Measurements from ENCODE around the gene FAM200A.
"Not testable (repeated sequence)": the region's sequence is repeated elsewhere in the genome, so short reads cannot be mapped to it uniquely, and the experiment has no call there.

The FAM200A gene

GRCh38 chr7:99504603-99505323, 47.2 kb downstream of the FAM200A start, which contains the start of gene ZKSCAN5:
ZKSCAN5 (plus strand) TSS chr7:99504662; CDS start chr7:99506045, 1,383 bp downstream.
- Mint-ChIP-seq H3K27ac (peak within 1 kb of the TSS; percentile 95), H3K36me3 (ENCODE audit: insufficient read depth) (peaks cover 23% of the 10 kb centered on the region), H3K4me3 (peak within 1 kb of the TSS; percentile 87 to 98), H3K27me3 (no peaks in the 10 kb centered on the region), H3K9me3 (no peaks in the 10 kb centered on the region), H3K4me1 (ENCODE audit: low read depth in 2 of 2) (peaks cover 13 to 15% of the 10 kb centered on the region in 2 donors)
- peak; percentile 81 for ATAC-seq (replicated peaks)
- DNase-seq = peak; percentile 94 to 97 (median 94)

GRCh38 chr7:99504281-99504602, 47.7 kb downstream of the FAM200A start:
- ATAC-seq (replicated peaks) (no peak), DNase-seq (no peak)
- Mint-ChIP-seq H3K36me3 (ENCODE audit: insufficient read depth) (peaks cover 26% of the 10 kb centered on the region), H3K4me1 (ENCODE audit: low read depth in 2 of 2) (peaks cover 13 to 15% of the 10 kb centered on the region in 2 donors), H3K4me3 (peak overlapping the region; percentile 87 to 98), H3K27ac (peak overlapping the region; percentile 95), H3K9me3 (no peaks in the 10 kb centered on the region), H3K27me3 (no peaks in the 10 kb centered on the region)

DNA sequence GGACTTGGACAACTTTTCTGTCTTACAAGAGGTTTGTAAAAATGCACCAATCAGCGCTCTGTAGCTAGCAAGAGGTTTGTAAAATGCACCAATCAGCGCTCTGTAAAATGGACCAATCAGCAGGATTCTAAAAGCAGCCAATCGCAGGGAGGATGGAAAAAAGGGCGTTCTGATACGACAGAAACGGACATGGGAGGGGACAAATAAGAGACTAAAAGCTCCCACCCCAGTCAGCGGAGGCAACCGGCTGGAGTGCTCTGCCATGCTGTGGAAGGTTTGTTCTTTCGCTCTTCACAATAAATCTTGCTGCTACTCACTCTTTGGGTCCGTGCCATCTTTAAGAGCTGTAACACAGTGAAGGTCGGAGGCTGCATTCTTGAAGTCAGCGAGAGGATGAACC, 50.7 kb downstream of the FAM200A start:
- H3K27me3 Mint-ChIP-seq; H3K9me3 Mint-ChIP-seq; H3K27ac Mint-ChIP-seq; DNase-seq; ATAC-seq (replicated peaks): not testable (repeated sequence)
- Mint-ChIP-seq H3K4me1 (ENCODE audit: low read depth in 2 of 2) (peaks cover 18 to 23% of the 10 kb centered on the region in 2 donors), H3K4me3 (peak overlapping the region; percentile 93), H3K36me3 (ENCODE audit: insufficient read depth) (peaks cover 46% of the 10 kb centered on the region)

DNA sequence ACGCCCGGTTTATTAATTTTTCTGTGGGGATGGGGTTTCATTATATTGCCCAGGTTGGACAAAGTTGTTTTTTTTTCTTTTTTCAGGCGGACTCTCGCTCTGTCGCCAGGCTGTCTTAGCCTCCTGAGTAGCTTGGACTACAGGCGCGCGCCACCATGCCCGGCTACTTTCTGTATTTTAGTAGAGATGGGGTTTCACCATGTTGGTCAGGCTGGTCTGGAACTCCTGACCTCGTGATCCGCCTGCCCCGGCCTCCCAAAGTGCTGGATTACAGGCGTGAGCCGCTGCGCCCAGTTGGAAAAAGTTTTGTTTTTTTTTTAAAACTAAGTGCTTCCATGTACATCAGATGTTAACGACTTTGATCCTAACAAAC, 51.3 kb downstream of the FAM200A start:
- no peak for DNase-seq
- no peak for ATAC-seq (replicated peaks)
- H3K27ac Mint-ChIP-seq = peak overlapping the region; percentile 95 to 96
- H3K36me3 Mint-ChIP-seq (ENCODE audit: insufficient read depth) = peaks cover 52% of the 10 kb centered on the region
- H3K9me3 Mint-ChIP-seq = no peaks in the 10 kb centered on the region
- no peaks in the 10 kb centered on the region for H3K27me3 Mint-ChIP-seq
- H3K4me3 Mint-ChIP-seq = peak overlapping the region; percentile 93
- peaks cover 11 to 20% of the 10 kb centered on the region in 2 donors for H3K4me1 Mint-ChIP-seq (ENCODE audit: low read depth in 2 of 2)

DNA sequence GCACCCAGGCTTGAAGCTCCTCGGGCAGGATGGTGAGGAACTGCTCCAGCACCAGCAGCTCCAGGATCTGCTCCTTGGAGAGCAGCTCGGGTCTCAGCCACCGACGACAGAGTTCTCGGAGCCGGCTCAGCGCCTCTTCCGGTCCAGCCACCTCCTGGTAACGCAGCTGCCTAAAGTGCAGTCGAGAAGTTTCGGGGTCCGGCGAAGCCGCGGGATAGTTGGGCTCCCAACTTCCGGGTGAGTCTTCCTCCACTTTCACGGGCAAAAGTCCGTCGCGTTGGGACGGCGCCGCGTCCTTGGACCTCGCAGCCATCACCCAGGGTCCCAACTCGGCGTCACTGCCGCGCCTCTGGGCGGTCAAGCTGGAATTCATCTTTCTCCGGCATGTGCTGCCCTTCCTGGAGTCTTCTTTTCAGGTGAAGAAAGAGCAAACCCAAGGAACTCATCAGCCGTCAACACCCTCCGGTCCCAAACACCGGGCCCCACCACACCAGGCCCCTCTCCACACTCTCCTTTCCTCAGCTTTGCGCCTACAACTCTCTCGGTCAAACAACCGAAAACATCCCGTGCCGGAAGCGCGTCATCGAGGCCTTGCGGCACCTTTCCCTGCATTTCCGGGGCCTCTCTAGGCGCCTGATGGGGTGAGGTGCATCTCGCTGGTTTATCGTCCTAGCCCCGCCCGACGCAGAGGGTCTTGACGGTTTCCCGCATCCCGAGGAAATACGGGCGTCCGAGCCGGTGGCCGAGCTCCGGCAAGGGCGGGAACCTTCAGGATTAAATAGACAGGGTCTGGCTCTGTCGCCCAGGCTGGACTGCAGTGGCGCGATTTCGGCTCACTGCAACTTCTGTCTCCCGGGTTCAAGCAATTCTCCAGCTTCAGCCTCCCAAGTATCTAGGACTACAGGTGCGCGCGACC, 51.9 kb downstream of the FAM200A start, which contains the start of gene ZNF394:
Gene ZNF394, minus strand, starts transcription at position 561 of the 916 bp plus-strand sequence. Its CDS starts 188 bp downstream, at position 373.
- peak; percentile 45 for ATAC-seq (replicated peaks)
- Mint-ChIP-seq H3K4me3 (peak within 1 kb of the TSS; percentile 93), H3K27me3 (no peaks in the 10 kb centered on the region), H3K36me3 (ENCODE audit: insufficient read depth) (peaks cover 53% of the 10 kb centered on the region), H3K9me3 (no peaks in the 10 kb centered on the region), H3K27ac (peak within 1 kb of the TSS; percentile 95 to 96), H3K4me1 (ENCODE audit: low read depth in 2 of 2) (peaks cover 10 to 17% of the 10 kb centered on the region in 2 donors)
- peak; percentile 81 to 83 (median 82) for DNase-seq

GRCh38 chr7:99499371-99499720, 52.6 kb downstream of the FAM200A start:
- Mint-ChIP-seq H3K36me3 (ENCODE audit: insufficient read depth) (peaks cover 53% of the 10 kb centered on the region), H3K27me3 (no peaks in the 10 kb centered on the region), H3K9me3 (no peaks in the 10 kb centered on the region), H3K27ac (peak overlapping the region; percentile 95 to 96), H3K4me1 (ENCODE audit: low read depth in 2 of 2) (peaks cover 10 to 17% of the 10 kb centered on the region in 2 donors), H3K4me3 (peak overlapping the region; percentile 93)
- DNase-seq = peak in 1 of 3 experiments; percentile 28
- peak; percentile 65 for ATAC-seq (replicated peaks)

DNA sequence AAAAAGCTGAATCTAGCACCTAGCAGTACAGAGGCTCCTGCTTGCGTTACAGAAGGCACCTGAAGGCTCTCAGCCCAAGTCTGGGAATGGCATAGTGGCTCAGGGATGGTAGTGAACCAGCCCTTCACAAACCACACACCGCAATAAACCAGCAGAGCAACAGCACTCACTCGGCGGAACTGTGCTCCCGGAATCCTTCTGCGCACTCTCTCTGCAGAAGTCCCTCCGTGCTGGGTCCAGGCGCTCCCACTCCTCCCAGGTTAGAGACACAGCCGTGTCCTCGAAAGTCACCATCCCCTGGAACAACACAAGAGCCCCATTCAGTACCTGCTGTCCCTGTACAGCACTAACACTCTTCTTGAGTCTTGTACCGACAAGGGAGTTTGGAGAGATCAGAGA, 53.4 kb downstream of the FAM200A start:
- Mint-ChIP-seq H3K36me3 (ENCODE audit: insufficient read depth) (peaks cover 61% of the 10 kb centered on the region), H3K9me3 (no peaks in the 10 kb centered on the region), H3K4me1 (ENCODE audit: low read depth in 2 of 2) (peaks cover 12 to 17% of the 10 kb centered on the region in 2 donors), H3K27ac (peak overlapping the region; percentile 95 to 96), H3K4me3 (peak overlapping the region; percentile 93), H3K27me3 (no peaks in the 10 kb centered on the region)
- no peak for ATAC-seq (replicated peaks)
- no peak for DNase-seq

DNA sequence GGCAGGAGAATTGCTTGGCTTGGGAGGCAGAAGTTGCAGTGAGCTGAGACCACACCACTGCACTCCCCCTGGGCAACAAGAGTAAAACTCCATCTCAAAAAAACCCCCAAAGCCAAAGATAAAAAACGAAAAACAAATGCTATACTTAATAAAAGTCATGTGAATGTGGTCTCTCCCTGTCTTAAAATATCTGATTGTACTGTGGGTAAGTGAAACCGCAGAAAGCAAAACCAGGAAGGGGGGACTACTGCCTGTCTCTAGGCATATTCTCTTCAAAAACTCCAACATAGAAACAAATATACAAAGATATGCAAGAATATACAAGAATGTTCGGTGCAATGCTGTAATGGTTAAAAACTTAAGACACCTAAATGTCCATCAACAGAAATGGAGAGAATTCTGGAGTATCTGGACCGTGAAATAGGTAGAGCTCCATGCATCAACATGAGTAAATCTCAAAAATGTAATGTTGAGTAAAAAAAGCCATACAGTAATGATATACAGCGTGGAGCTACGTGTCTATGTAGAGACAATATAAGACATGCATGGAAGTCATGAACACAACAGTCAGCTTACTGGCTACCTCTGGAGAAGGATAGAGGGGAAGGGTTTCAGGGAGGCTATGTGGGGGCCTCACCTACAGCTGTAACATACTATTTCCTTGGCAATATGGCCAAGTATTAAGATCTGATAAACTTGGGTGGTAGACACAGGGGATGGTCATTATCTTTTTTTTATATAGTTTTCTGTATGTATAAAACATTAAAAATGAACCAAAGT, 54.0 kb downstream of the FAM200A start:
- DNase-seq = no peak
- Mint-ChIP-seq H3K4me1 (ENCODE audit: low read depth in 2 of 2) (peaks cover 17 to 18% of the 10 kb centered on the region in 2 donors), H3K27ac (peak overlapping the region; percentile 95 to 96), H3K36me3 (ENCODE audit: insufficient read depth) (peaks cover 66% of the 10 kb centered on the region), H3K9me3 (no peaks in the 10 kb centered on the region), H3K4me3 (peak overlapping the region; percentile 93), H3K27me3 (no peaks in the 10 kb centered on the region)
- ATAC-seq (replicated peaks) = no peak

Data from effector memory CD8-positive, alpha-beta T cell (primary cell).